Forelimb muscle (tissue), 1 donor: ENCODE data around the gene SCO1. TPM values are rescaled to one million over a fixed set of nuclear protein-coding genes. Genes with fewer than 3 reads are reported as not detected.
"Not testable (repeated sequence)": the region's sequence is repeated elsewhere in the genome, so short reads cannot be mapped to it uniquely, and the experiment has no call there.

Source experiments
- DNase-seq: peaks from one replicate; pipeline ENCODE4 v3.0.0-alpha.2; 2013; ENCODE audit warnings: low read depth
- polyA plus RNA-seq: library from polyadenylated mRNA; unstranded; fragments of 120-200 nt; gene quantifications from one replicate; pipeline ENCODE4 v1.2.1, GENCODE V29; 2013; ENCODE audit not compliant: insufficient read length

The SCO1 gene
- polyA plus RNA-seq, 1 donor = 26.1 TPM

GRCh38 chr17:10726196-10726595 lies 28.9 kb upstream of the SCO1 start:
- no peak for DNase-seq

GRCh38 chr17:10725262-10725661 lies 27.9 kb upstream of the SCO1 start:
- DNase-seq = no peak

GRCh38 chr17:10724546-10725195 lies 27.3 kb upstream of the SCO1 start:
- no peak for DNase-seq

- no peak for DNase-seq
Measured at GRCh38 chr17:10718547-10718946, 21.2 kb upstream of the SCO1 start.

DNA sequence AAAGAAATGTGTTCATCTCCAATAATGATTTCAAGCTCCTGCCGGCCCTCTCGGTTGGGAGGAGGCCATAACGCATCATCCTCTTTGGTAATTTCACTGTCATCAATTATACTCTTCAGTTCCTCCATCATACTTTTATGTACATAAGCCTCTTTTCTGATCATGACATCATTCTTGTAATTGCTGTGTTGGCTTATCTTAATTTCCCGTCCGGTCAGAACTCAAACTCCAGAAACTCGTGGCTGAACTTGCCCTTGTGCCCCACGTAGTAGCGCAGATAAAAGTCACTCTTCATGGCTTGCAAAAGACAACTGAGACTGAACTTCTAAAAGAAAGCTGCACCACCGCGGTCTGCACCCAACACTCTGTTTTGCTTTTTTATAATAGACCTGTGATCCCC lies 18.9 kb upstream of the SCO1 start:
- no peak for DNase-seq

DNA sequence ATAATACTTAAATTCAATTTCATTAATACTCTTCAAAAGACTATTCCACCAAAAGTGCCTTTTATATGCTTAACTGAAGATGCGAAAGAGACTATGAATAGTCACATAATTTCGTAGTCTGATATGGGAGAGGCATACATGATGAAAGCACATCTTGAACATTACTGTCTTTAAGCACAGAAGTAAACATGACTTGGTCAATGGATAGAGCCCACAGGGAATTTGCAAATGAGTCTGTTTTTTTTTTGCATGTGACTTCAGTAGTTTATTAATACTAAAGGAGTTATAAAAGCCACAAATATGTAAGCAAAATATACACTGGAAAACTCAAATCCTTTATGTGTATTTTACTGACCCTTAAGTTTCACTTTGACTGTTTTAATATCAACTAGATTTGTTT lies 16.0 kb upstream of the SCO1 start:
- no peak for DNase-seq

GRCh38 chr17:10705727-10706126 lies 8.4 kb upstream of the SCO1 start:
- no peak for DNase-seq

- no peak for DNase-seq
Measured at GRCh38 chr17:10702574-10702973, 5.2 kb upstream of the SCO1 start.

DNA sequence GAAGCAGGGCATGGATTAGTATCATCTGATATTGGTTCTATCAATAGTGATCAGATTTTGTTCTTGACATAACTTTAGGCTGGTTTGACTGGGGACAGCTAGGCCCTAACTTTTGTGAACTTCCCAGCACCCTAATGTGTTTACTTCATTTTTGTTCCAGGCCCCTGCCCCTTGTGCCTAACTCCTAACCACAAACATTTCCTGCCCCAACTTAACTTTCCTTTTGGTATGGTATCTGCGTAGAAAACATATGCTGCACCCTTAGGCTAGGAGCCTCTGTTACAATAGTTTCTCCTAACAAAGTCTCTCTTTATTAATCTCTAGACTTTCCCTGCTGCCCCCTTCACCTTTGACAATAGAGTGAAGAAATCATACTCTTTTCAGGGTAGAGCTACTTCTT lies 2.5 kb upstream of the SCO1 start:
- no peak for DNase-seq

GRCh38 chr17:10698096-10698818 lies 924 bp upstream of the SCO1 start:
- no peak for DNase-seq

GRCh38 chr17:10695875-10696407 lies 1.4 kb downstream of the SCO1 start:
- DNase-seq = not testable (repeated sequence)

- no peak for DNase-seq
Measured at GRCh38 chr17:10687499-10687898, 9.8 kb downstream of the SCO1 start.

DNA sequence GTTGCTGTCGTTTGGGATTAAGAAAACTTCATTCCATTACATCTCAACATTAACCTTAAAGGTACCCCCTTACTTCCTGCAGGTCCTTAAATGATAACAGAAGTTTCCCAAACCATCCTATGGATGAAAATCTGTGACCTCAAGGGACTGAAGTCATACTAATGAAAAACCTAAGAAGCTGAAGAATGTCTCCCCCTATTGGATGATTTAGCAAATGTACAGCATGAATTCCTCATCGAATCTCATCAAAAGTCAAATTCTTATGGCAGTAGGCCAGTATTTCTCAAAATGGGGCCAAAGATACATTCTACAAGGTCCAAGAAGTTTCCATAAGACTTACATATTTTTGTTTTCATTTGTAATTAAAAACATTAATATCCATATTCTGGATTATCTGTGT lies 13.5 kb downstream of the SCO1 start:
- DNase-seq = no peak

- no peak for DNase-seq
Measured at GRCh38 chr17:10681866-10682446, 15.4 kb downstream of the SCO1 start.

DNA sequence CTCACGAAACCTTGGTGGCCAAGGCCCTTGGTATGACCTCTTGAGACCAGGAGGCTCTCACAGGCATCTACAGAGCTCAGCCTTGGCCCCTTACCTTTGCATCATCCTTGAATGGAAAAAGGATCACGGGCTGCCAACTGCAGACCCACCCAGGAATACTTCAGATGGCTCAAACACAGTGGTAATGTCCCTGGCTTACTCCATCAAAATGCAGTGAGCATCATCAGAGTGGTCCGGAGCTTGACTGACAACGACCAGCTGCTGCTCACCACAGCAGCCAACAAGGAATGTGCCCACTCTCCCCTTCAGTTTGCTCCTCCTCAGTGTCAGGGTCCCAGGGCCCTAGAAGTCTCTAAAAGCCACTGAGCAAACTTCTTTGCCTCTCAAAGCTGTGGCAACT lies 22.6 kb downstream of the SCO1 start:
- DNase-seq = no peak

DNA sequence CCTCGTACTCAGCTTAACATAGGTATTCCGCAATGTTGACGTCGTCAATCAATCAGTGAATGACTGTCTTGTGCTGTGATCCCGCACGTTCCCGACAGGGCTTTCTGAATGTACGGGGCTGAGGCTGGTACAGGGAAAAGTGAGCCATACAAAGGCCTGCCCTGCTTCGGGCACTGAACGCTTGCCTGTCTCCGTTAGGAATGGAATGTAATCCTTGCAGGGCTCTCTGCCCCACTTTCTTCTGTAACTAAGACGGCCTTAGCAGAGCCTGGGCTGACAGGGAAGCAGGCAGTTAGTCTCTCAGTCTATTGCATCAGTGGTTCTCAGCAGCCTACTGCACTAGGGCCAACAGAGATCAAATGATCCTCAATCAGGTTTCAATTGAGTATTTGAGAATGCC lies 24.0 kb downstream of the SCO1 start:
- no peak for DNase-seq

DNA sequence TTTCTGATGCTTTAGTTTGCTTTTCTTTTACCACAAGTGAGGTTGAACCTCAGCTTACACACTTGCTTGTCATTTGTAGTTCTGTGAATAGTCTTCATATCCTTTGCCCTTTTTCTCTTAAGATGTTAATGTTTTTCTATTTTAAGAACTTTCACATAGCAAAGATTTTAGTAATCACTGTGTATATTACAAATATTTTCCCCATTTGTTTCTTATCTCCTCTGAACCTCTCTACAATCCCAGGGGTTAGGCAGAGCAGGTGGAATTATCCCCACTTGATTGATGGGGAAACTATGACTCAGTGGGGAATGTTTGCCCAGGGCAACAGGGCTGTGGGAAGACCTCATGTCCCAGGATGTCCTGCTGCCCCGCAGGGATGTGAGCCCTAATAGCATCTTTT lies 28.6 kb downstream of the SCO1 start:
- no peak for DNase-seq

DNA sequence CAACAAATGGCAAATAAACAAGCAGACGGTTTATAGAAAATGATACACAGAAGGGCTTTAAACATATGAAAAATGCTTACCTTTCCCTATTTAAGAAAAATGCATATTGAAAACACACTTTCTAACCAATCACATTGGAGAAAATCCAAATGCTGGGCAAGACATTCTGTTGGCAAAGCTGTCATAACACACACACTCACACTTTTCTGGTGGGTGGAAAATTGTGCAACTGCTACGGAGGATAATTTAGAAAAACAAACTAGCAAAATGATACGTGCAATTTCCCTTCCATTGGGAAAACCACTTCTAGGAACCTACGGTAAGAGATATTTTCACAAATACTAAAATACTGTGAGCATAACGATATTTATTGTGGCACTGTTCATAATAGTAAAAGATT lies 30.4 kb downstream of the SCO1 start:
- no peak for DNase-seq

DNA sequence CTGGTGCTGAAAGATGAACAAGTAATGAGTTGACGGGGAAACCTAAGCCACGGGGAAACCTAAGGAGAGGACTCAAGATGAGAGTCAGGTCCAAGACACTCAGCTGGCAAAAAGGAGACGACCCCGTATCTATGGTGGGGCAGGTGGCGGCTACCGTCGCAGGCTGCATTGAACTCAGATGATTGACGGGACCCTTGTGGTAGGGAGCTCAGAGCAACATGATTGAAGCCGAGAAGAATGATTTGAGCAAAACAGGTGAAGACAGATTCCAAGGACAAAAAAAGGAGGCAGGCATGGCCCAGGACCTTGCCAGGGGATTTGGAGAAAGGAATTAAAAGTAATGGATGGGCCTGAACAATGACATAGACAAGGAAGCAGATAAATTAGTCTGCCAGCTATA lies 32.8 kb downstream of the SCO1 start:
- DNase-seq = no peak

DNA sequence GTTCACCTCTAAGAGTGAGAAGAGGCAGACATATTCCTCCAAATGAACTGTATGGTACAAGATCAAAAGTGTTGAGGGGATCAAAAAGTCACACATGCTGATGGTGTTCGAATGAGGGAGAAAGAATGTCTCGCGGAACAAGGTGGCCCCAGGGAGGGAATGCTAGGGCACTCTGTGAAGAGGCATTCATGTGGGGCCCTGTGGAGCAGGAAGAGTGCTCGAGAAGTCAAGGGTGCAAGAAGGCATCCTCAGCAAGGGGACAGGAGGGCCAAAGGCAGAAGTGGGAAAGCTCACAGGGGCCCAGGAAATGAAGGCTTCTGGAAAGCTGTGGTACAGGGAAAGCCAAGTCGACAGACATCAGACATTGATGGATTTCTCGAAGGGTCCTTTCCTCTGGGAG lies 34.1 kb downstream of the SCO1 start:
- DNase-seq = no peak

DNA sequence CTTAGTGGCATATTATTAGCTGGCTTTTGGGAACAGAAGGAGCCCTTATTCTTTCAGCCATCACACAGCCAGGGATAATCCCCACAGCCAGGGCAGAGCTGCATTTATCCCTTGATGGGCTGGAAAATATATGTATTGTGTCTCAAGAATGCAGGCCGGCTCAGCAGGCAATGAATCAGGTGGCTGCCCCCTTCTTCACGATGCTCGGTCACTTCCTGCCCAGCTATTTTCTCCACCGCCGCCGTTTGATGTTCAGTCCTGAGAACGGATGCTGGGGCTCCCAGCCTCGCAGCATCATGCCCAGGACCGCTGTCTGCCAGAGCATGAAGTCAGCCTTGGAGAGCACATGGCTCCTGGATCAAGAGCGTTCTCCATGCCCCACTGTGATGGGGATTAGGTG lies 35.9 kb downstream of the SCO1 start:
- no peak for DNase-seq

GRCh38 chr17:10657879-10658278 lies 39.5 kb downstream of the SCO1 start:
- DNase-seq = no peak

GRCh38 chr17:10657148-10657547 lies 40.2 kb downstream of the SCO1 start, which contains the start of gene MYH3:
Gene MYH3 (minus strand): TSS chr17:10657309. CDS start chr17:10655064, 2,245 bp downstream.
- DNase-seq = no peak
